ENCODE results near the gene KCNG3.
"Not testable (repeated sequence)": the region's sequence is repeated elsewhere in the genome, so short reads cannot be mapped to it uniquely, and the experiment has no call there.

Gene KCNG3

GRCh38 chr2:42430188-42430587 lies 63.6 kb downstream of the KCNG3 start:
- no peak for DNase-seq (ENCODE audit: low read depth in 1 of 2, low spot score in 1 of 2)

DNA sequence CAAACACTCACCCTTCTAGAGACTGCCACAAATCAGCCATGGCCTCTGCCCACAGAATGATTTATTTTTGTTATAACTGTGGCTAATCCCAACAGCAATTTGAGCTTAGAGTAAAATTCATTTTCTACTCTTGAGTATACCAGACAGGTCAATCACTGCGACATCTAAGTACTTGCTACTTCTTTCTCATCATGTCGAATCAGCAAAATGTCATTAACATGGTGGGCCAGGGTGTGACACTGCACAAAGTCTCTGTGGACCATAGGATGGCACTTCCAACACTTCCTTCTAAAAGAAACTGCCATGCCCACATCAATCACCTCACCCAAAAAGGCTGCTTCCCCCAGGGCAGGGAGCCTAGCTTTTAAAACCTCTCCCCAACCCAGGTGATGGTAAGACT lies 64.4 kb downstream of the KCNG3 start:
- no peak for DNase-seq (ENCODE audit: low read depth in 1 of 2, low spot score in 1 of 2)

GRCh38 chr2:42425697-42426096 lies 68.1 kb downstream of the KCNG3 start:
- DNase-seq (ENCODE audit: low read depth in 1 of 2, low spot score in 1 of 2): no peak

GRCh38 chr2:42424033-42424432 lies 69.7 kb downstream of the KCNG3 start:
- no peak for DNase-seq (ENCODE audit: low read depth in 1 of 2, low spot score in 1 of 2)

GRCh38 chr2:42421601-42422239 lies 72.1 kb downstream of the KCNG3 start:
- no peak for DNase-seq (ENCODE audit: low read depth in 1 of 2, low spot score in 1 of 2)

GRCh38 chr2:42421157-42421485 lies 72.7 kb downstream of the KCNG3 start:
- no peak for DNase-seq (ENCODE audit: low read depth in 1 of 2, low spot score in 1 of 2)

GRCh38 chr2:42414648-42415047 lies 79.1 kb downstream of the KCNG3 start:
- no peak for DNase-seq (ENCODE audit: low read depth in 1 of 2, low spot score in 1 of 2)

GRCh38 chr2:42414158-42414557 lies 79.6 kb downstream of the KCNG3 start:
- no peak for DNase-seq (ENCODE audit: low read depth in 1 of 2, low spot score in 1 of 2)

DNA sequence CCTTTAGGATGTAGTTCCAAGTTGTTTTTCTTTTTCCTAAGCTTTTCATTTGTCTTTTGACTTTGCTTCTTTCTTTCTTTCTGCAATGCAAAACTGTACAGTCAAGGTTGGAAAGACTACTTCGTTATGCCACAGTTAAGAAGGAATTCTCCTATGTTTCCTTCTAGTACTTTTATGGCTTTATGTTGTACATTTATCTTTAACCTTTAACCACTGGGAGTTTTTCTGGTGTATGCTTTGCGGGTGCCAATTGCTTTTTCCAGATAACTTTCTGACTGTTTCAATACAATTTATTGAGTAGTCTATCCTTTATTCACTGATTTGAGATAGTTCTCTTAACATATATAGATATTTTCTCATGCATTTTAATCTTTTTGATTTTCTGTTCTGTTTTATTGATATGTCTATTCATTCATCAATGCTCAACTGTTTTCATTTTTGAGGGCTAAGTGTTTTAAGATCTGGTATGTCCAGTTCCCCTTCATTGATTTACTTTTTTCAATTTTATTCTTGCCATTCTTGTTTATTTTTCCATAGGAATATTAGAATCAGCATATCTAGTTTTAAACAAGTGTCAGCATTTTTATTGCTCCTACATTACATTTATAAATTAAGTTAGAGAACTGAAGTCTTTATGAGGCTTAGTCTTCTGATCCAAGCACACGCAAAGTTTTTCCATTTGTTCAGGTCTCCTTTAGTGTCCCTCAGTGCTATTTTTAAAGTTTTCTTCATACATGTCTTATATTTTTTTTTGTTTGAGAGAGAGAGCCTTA lies 82.9 kb downstream of the KCNG3 start:
- no peak for DNase-seq (ENCODE audit: low read depth in 1 of 2, low spot score in 1 of 2)

- DNase-seq (ENCODE audit: low read depth in 1 of 2, low spot score in 1 of 2): no peak
Observed at GRCh38 chr2:42408009-42408408, 85.8 kb downstream of the KCNG3 start.

DNA sequence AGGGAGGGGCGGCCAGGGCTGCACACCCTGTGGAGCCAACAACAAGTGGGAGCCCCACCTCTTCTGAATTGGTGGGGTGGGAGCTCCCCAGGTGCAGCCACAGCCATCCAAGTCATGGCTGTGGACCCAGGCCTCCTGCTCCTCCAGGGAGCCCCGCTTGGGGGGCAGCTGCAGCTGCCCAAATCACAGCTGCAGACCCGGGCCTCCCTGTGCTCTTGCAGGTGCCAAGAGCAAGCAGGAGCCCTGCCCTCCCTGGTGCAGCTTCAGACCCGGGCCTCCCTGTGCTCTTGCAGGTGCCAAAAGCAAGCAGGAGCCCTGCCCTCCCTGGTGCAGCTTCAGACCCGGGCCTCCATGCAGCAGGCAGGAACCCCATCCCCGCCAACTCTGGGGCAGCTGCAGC lies 86.3 kb downstream of the KCNG3 start:
- DNase-seq (ENCODE audit: low read depth in 1 of 2, low spot score in 1 of 2): no peak

- no peak for DNase-seq (ENCODE audit: low read depth in 1 of 2, low spot score in 1 of 2)
Observed at GRCh38 chr2:42404676-42405075, 89.1 kb downstream of the KCNG3 start.

GRCh38 chr2:42401773-42402172 lies 92.0 kb downstream of the KCNG3 start:
- no peak for DNase-seq (ENCODE audit: low read depth in 1 of 2, low spot score in 1 of 2)

- DNase-seq (ENCODE audit: low read depth in 1 of 2, low spot score in 1 of 2): not testable (repeated sequence)
Observed at GRCh38 chr2:42398052-42398451, 95.7 kb downstream of the KCNG3 start.

DNA sequence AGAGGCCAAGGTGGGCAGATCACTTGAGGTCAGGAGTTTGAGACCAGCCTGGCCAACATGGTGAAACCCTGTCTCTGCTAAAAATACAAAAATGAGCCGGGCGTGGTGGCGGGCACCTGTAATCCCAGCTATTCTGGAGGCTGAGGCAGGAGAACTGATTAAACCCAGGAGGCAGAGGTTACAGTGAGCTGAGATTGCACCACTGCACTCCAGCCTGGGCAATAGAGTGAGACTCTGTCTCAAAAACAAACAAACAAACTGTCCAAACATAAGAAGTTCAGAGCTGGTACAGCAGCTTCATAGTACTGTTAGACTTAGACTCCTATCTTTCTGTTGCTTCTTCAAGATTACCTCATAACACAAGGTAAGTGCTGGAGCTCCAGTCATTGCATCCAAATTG lies 100.5 kb downstream of the KCNG3 start:
- not testable (repeated sequence) for DNase-seq (ENCODE audit: low read depth in 1 of 2, low spot score in 1 of 2)

DNA sequence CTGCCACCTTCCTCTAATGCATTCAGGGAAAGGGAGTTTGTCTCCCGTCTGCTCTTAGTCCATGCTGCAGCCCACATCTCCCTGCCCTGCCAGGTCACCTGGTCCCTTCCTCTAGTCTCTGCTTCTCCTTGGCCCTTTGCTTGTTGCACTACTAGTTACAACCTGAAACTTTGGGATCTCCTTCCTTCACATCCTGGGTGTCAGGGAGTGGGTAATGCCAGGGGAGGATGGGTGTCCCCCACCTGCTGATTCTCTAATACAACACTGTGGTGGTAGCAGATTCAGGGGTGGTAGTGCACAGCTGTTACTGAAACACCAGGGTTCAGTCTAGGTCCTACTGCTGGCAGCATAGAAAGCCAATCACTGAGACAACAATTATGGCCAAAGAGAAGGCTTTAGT lies 101.6 kb downstream of the KCNG3 start:
- no peak for DNase-seq (ENCODE audit: low read depth in 1 of 2, low spot score in 1 of 2)
